ENCODE measurements around the gene IP6K1.
"Not testable (repeated sequence)": the region's sequence is repeated elsewhere in the genome, so short reads cannot be mapped to it uniquely, and the experiment has no call there.

IP6K1 gene

DNA sequence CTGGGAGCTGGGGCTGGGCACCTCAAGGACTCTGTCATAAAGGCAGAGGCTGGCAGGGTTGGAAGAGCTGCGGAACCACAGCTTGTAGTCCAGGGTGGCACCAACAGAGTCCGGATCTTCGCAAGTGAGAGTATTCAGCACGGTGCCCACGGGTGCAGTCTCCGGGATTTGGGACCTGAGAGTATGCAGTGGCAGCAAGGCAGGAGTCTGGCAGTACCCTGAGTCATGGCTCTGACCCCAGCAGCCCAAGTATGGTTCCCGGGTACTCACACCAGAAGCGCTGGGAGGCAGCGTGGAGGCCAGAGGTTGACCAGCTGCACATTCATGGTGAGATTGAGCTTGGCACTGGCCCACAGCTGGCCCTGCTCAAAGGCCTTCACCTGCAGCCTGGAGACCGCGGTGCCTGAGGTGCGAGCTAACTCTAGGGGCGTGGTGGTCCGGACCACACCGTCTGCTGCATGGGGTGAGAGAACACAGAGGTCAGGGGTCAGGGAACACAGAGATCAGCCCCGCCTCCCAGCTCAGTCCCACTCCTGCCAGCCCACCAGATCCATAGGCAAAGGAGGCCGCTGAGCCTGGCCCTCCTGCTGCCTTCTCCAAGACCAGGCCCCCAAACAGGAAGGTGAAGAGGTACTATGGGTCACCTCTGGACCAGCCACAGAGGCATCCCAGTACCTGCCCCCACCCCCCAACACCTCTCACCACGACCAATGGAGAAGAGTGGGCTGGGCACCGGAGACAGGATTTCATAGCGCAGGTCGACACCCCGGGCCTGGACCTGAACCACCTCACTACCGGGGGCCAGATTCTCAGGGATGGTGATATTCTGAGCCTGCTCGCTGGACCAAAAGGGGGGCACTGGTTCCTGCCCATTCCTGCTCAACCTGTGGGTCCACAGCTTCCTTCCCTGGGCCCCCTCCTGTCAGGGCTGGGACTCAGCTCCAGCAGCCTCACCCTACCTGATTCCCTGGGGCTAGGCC lies 8.9 kb upstream of the IP6K1 start:
- DNase-seq = no peak
- in situ Hi-C loops (cut with HindIII; ENCODE audit: low pct_ligation_motif_present, low pct_unique_long_range_greater_than_20kb, low sequenced_read_pairs) = no loop called here

- in situ Hi-C loops (cut with HindIII; ENCODE audit: low pct_ligation_motif_present, low pct_unique_long_range_greater_than_20kb, low sequenced_read_pairs) = no loop called here
- DNase-seq = no peak
Observed at GRCh38 chr3:49794431-49794830, 8.1 kb upstream of the IP6K1 start.

DNA sequence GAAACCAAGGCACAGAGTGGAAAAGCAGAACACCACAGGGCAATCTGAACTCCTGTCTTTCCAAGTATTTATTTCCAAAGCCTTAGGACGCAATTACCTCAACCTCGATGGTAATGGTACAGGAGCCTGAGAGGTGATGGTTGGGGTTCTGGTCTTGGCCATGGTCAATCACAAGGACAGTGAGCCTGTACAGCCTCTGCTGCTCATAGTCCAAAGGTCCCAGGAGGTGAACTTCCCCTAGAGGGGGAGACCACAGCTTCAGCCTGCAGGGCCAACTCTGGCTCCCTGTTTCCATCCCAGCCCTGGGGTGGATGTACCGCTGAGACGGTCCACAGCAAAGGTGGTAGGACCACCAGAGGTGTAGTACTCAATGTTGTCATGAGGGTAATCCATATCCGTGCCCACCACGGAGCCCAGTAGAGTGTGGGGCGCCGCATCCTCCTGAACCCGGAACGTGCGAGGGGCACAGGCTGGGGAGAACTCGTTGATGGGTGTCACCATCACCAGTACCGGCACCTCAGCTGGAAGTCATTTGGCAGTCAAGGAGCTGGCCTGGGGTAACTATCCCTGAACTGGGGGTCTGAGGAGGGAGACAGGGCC lies 7.2 kb upstream of the IP6K1 start:
- in situ Hi-C loops (cut with HindIII; ENCODE audit: low pct_ligation_motif_present, low pct_unique_long_range_greater_than_20kb, low sequenced_read_pairs) = no loop called here
- DNase-seq = no peak

DNA sequence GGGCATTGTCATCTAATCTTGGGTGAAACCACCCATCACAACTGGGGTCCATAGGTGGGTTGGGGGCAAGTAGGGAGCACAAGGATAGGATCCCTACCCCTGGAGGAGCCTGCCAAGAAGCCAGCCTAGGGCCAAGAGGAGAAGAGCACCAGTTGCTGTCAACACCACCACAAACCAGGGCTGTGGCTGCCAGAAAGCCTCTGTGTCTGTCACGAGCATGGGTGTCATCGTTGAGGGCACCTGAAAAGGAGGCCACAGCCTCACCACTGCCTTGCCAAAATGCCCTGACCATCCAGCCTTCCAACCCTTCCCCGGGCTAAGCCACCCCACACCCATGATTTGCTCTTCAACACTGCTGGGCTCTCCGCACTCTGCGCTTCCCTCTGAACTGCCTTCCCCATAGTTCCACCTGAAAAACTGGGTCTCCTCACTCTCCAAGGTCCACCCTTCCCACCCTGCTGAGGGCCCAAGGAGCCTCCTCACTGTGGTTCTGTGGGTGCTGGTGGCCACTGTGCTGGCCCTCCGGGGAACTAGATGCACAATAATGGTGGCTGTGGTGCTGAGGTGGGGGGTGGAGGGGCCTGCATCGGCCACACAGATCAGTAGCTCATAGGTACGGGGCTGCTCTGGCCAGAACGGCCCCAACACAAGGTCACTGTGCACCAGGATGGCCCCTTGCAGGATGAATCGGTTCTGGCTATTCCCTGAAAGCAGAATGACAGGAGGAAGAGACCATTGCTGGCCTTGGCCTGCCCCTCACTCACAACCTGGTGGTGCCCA lies 6.2 kb upstream of the IP6K1 start:
- no peak for DNase-seq
- in situ Hi-C loops (cut with HindIII; ENCODE audit: low pct_ligation_motif_present, low pct_unique_long_range_greater_than_20kb, low sequenced_read_pairs) = no loop called here

- in situ Hi-C loops (cut with HindIII; ENCODE audit: low pct_ligation_motif_present, low pct_unique_long_range_greater_than_20kb, low sequenced_read_pairs) = no loop called here
- DNase-seq = no peak
Observed at GRCh38 chr3:49791571-49791970, 5.2 kb upstream of the IP6K1 start.

DNA sequence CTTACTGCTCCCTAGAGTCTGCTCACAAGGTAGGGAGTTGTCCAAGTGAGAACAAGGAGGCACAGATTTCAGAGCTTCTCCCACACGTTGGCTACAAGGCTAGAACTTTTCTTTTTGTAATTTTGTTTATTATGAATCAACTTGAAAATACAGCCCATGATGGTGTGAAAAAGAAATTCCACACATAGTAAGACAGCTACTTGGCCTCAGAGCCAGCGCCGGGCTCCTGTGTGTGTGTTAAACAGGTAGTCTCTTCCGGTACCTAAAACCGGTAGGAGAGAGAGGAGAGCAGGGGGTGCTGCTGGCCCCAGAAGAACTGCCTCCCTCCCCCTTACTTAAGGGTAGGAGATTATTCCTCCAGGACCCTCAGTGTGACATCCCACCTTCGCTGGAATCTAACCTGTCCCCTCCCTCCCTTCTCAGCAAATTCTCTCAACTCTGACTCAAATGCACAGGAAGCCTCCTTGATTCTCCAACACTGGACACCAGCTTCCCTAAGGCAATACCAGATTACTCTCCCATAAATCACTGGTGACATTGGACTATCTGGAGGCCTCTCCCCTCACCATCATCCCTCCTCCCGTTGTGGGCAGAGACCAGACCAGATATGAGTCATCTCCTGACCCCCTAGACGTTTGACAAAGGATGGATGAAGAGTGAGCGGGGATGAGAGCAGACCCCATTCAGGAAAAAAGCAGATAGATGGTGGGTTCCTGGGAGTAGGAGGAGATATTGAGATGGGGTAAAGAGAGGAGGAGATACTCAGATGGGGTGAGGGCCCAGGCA lies 4.5 kb upstream of the IP6K1 start:
- no peak for DNase-seq
- in situ Hi-C loops (cut with HindIII; ENCODE audit: low pct_ligation_motif_present, low pct_unique_long_range_greater_than_20kb, low sequenced_read_pairs) = no loop called here

GRCh38 chr3:49788056-49788455 lies 1.7 kb upstream of the IP6K1 start:
- in situ Hi-C loops (cut with HindIII; ENCODE audit: low pct_ligation_motif_present, low pct_unique_long_range_greater_than_20kb, low sequenced_read_pairs) = no loop called here
- DNase-seq = no peak

GRCh38 chr3:49787536-49787935 lies 1.2 kb upstream of the IP6K1 start:
- DNase-seq = no peak
- in situ Hi-C loops (cut with HindIII; ENCODE audit: low pct_ligation_motif_present, low pct_unique_long_range_greater_than_20kb, low sequenced_read_pairs) = no loop called here

GRCh38 chr3:49787182-49787464 lies 781 bp upstream of the IP6K1 start:
- DNase-seq = no peak
- in situ Hi-C loops (cut with HindIII; ENCODE audit: low pct_ligation_motif_present, low pct_unique_long_range_greater_than_20kb, low sequenced_read_pairs) = no loop called here

DNA sequence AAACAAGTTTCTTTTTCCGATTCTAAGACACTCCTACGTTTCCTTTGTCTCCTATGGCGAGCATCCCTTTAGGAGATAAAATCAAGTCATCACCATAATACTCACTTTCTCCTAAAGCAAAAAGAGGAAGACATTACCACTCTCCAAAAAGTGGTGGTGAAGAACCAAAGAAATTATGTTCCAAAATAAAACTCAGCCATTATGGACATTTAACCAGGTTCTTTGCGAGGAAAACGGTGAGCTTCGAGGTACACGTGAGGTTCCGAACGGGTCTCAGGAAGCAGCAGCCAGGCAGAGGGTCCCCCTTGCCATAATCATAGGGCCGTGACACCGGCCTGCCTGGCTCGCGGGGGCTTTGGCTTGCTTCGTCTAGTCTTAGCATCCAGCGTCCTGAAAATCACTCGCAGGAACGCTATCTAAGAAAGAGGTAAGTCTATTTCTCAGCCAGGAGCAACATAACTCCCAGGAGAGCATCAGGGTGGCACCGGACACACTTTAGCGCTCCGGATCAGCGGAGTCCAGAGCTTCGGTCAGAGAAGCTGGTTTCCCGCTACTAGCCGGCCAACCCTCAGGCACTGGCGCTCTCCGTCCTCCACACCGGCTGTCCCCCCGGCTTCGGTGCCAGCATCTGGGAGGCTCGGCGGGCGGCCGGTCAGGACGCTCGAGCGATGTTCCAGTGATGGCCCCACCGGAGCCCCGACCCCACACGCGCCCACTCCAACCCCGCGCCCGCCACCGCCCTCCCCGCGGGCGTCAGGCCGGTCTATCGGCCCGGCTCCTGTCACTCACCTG lies 581 bp downstream of the IP6K1 start:
- peak; percentile 42 for DNase-seq

DNA sequence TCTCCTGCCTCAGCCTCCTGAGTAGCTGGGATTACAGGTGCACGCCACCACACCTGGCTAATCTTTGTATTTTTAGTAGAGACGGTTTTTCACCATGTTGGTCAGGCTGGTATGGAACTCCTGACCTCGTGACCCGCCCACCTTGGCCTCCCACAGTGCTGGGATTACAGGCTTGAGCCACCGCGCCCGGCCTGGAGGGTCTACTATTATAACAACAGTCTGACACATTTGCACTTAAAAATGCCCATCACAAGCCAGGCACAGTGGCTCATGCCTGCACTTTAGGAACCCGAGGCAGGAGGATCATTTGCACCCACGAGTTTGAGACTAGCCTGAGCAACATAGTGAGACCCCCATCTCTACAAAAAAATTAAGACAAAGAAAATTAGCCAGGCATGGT lies 4.1 kb downstream of the IP6K1 start:
- DNase-seq; in situ Hi-C loops (cut with HindIII; ENCODE audit: low pct_ligation_motif_present, low pct_unique_long_range_greater_than_20kb, low sequenced_read_pairs): not testable (repeated sequence)

More for the DNA sequence above, 581 bp downstream of the IP6K1 start:
- in situ Hi-C loops (cut with HindIII; ENCODE audit: low pct_ligation_motif_present, low pct_unique_long_range_greater_than_20kb, low sequenced_read_pairs) = no loop called here

DNA sequence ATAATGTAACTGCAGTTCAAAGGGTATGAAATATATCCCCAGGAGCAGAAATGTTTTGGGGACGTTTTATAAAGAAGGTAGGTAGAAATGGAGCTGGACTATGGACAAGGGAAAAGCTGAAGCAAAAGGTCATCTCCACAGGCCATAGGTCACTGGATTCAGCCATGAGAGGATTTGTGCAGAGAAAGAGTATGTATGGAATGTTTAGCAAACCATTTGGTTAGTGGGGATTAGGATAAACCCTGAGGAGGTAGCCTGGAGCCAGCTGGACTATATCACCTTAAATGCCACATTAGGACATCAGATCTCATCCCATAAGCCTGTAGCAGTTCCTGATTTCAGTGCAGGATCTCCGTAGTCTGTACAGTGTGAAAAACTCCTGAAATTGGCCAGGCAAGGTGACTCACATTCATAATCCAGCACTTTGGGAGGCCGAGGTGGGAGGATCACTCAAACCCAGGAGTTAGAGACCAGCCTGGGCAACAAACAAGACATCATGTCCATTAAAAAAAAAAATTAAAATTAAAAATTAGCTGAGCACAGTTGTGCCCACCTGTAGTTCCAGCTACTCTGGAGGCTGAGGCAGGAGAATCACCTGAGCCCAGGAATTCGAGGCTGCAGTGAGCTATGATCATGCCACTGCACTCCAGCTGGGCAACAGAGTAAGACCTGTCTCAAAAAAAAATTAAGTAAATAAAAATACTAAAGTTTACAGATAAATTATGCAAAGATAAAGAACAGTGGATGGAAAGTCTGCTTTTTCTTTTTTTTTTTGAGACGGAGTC lies 4.7 kb downstream of the IP6K1 start:
- in situ Hi-C loops (cut with HindIII; ENCODE audit: low pct_ligation_motif_present, low pct_unique_long_range_greater_than_20kb, low sequenced_read_pairs) = no loop called here
- no peak for DNase-seq

DNA sequence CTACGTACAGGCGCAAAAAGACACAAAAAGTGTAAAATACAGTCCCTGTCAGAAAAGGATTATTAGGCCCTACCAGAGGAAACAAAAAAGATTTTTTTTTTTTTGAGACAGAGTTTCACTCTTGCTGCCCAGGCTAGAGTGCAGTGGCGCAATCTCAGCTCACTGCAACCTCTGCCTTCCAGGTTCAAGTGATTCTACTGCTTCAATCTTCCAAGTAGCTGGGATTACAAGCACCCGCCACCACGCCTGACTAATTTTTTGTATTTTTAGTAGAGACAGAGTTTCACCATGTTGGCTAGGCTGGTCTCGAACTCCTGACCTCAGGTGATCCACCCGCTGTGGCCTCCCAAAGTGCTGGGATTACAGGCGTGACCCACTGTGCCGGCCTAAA lies 5.4 kb downstream of the IP6K1 start:
- DNase-seq; in situ Hi-C loops (cut with HindIII; ENCODE audit: low pct_ligation_motif_present, low pct_unique_long_range_greater_than_20kb, low sequenced_read_pairs): not testable (repeated sequence)

DNA sequence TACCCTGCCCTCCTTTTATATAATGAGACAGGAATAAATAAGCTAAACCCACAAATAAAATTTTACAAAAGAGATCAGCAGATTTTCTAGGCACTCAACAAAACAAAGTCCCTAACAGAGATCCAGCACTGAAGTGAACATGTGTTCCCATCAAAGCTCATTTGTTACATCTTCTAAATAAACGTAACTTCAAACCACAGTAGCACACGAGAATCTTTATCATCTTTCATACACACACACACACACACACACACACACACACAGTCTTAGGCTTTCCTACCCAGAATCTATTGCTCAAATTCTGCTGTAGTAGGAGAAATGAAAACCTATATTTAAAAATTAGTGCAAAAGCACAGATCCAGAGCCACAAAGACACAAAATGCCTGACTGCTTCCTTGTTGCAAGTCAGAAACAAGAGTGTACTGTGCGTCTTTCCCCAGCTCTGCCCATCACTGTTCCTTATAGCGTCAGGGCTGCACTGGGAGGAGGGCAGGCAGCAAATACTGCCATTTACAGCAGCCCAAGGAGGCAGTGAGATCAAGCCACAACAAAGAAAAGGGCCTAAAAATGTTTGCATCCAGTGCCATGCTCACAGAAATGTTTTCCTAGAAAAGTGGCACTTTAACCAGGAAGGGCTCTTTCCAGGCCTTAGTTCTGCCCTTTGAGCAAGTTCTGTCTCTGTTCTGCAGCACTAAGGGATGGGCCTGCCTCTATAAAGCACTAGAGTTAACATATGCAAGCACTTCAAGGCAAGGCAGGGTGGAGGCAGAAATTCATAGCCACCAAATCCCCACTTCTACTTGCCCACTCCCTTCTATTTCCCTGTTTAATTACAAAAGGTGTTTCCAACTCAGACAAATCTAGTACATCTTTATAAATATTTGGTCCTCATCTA lies 6.0 kb downstream of the IP6K1 start:
- DNase-seq = no peak
- in situ Hi-C loops (cut with HindIII; ENCODE audit: low pct_ligation_motif_present, low pct_unique_long_range_greater_than_20kb, low sequenced_read_pairs) = no loop called here

DNA sequence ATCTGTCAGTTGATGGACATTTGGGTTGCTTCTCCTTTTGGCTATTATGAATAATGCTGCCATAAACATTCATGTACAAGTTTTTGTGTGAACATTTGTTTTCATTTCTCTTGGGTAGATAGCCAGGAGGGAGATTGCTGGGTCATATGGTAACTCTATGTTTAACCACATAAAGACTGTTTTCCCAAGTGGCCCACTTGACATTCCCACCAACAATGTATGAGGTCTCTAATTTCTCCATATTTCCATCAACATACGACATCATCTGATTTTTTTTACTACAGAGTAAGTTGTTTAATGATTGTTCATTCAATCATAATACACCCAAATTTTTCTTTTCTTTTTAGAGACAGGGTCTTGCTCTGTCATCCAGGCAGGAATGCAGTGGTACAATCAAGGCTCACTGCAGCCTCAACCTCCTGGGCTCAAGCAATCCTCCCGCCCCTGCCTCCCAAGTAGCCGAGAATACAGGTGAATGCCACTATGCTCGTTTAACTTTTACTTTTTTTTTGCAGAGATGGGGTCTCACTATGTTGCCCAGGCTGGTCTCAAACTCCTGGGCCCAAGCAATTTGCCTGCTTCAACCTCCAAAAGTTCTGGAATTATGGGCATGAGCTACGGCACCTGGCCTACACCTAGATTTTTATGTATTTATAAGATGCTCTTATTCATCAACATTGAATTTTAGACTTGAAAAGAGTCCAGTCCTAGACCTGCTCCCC lies 6.8 kb downstream of the IP6K1 start:
- in situ Hi-C loops (cut with HindIII; ENCODE audit: low pct_ligation_motif_present, low pct_unique_long_range_greater_than_20kb, low sequenced_read_pairs) = no loop called here
- no peak for DNase-seq

- DNase-seq; in situ Hi-C loops (cut with HindIII; ENCODE audit: low pct_ligation_motif_present, low pct_unique_long_range_greater_than_20kb, low sequenced_read_pairs): not testable (repeated sequence)
Observed at GRCh38 chr3:49776101-49776500, 10.2 kb downstream of the IP6K1 start.
